Left lung (tissue), 10 donors: ENCODE measurements around the gene ZMAT2. TPM values are rescaled to one million over a fixed set of nuclear protein-coding genes. Genes with fewer than 3 reads are reported as not detected.

Experiments
- ATAC-seq: fragments of 200-7000 bp; cut with Tn5 transposase; one replicate; pipeline ENCODE4 v1.9.1; 2020; ENCODE audit warnings: moderate library complexity
- DNase-seq, 4 donors: peaks; one replicate each; pipeline ENCODE4 v3.0.0-alpha.2; 2013 to 2020
- H3K27ac ChIP-seq, 2 donors: fragments of 200-600 bp; sonication (generic) in 1 of 2; one replicate each; pipeline versions ENCODE4 v1.5.0 to v1.8.0; 2020 to 2021
- H3K27me3 ChIP-seq, 2 donors: fragments of 200-600 bp; sonication (generic) in 1 of 2; one replicate each; pipeline versions ENCODE4 v1.5.0 to v1.8.0; 2020 to 2021
- H3K36me3 ChIP-seq, 2 donors: fragments of 200-600 bp; sonication (generic) in 1 of 2; one replicate each; pipeline versions ENCODE4 v1.5.0 to v1.8.0; 2020 to 2021
- H3K4me1 ChIP-seq, 2 donors: fragments of 200-600 bp; one replicate each; pipeline ENCODE4 v1.8.0; 2021
- H3K4me3 ChIP-seq, 2 donors: fragments of 200-600 bp; sonication (generic) in 1 of 2; one replicate each; pipeline versions ENCODE4 v1.5.0 to v1.8.0; 2020 to 2021; ENCODE audit warnings: mild to moderate bottlenecking in 1 of 2
- H3K9me3 ChIP-seq, 2 donors: fragments of 200-600 bp; sonication (generic) in 1 of 2; one replicate each; pipeline versions ENCODE4 v1.5.0 to v1.8.0; 2020 to 2021
- CTCF ChIP-seq, 2 donors: fragments of 200-600 bp; sonication (generic) in 1 of 2; IDR thresholded peaks; one replicate each; pipeline versions ENCODE4 v1.5.0 to v1.8.0; 2021; ENCODE audit warnings: antibody characterized with exemption in 2 of 2
- intact Hi-C, 2 donors: fragments of 100-400 bp; cut with DNase I; formaldehyde crosslinking; loops; one replicate each; pipeline versions ENCODE4 v1.11.2 to v1.14.2; 2022
- polyA plus RNA-seq, 6 donors: library from polyadenylated mRNA; unstranded; fragments of 120-200 nt; gene quantifications; one replicate each; pipeline ENCODE4 v1.2.1, GENCODE V29; 2013; ENCODE audit not compliant: insufficient read length in 6 of 6
- total RNA-seq, 2 donors: library from RNA; stranded (reverse); fragmentation: NEBNext Ultra II Directional; extraction: Animal tissue kit (Norgen Biotek cat#: 25700); gene quantifications; one replicate each; pipeline ENCODE4 v1.2.1, GENCODE V29; 2021
- donor health status: DM: no; HTN: yes; CAD: no.
- donor health status: DM: no; HTN: no; CAD: no.

Gene ZMAT2
- total and polyA plus RNA-seq, 8 donors: 40.6 to 133 (median 110) TPM

GRCh38 chr5:140725799-140726471 is 25.7 kb downstream of the ZMAT2 start:
- H3K4me1 ChIP-seq: peaks cover 0 to 4% of the 10 kb centered on the region in 2 donors
- no peak overlapping the region for H3K4me3 ChIP-seq
- H3K27me3 ChIP-seq: peaks cover 0 to 63% of the 10 kb centered on the region in 2 donors
- no peaks in the 10 kb centered on the region for H3K9me3 ChIP-seq
- no peak overlapping the region for H3K27ac ChIP-seq
- H3K36me3 ChIP-seq: no peaks in the 10 kb centered on the region
- intact Hi-C loops: loop anchor here in 1 of 2 donors (10.0 kb wide), 1 partner anchor 361 kb away; the partner anchor contains the start of gene SLC4A9
- TF ChIP-seq CTCF (IDR thresholded peaks at IDR 0.05): no peak
- ATAC-seq (peak; percentile 91), DNase-seq (peak; percentile 13 to 79 (median 40))

- TF ChIP-seq CTCF (IDR thresholded peaks at IDR 0.05): no peak
- H3K4me1 ChIP-seq: no peaks in the 10 kb centered on the region
- intact Hi-C loops: no loop called here
- H3K4me3 ChIP-seq: no peak overlapping the region
- DNase-seq: no peak
- no peak overlapping the region for H3K27ac ChIP-seq
- no peak for ATAC-seq
- no peaks in the 10 kb centered on the region for H3K36me3 ChIP-seq
- peaks cover 3 to 43% of the 10 kb centered on the region in 2 donors for H3K27me3 ChIP-seq
- peaks cover 0 to 3% of the 10 kb centered on the region in 2 donors for H3K9me3 ChIP-seq
Measured at GRCh38 chr5:140733098-140733497, 32.9 kb downstream of the ZMAT2 start.

- intact Hi-C loops: no loop called here
Measured at GRCh38 chr5:140734354-140734753, 34.1 kb downstream of the ZMAT2 start.

GRCh38 chr5:140737486-140737885 is 37.2 kb downstream of the ZMAT2 start:
- peaks cover 0 to 4% of the 10 kb centered on the region in 2 donors for H3K9me3 ChIP-seq
- intact Hi-C loops: no loop called here

More at GRCh38 chr5:140734354-140734753, 34.1 kb downstream of the ZMAT2 start:
- ATAC-seq (no peak), DNase-seq (peak in 1 of 4 donors; percentile 10)
- Histone ChIP-seq H3K4me1 (no peaks in the 10 kb centered on the region), H3K27ac (no peak overlapping the region), H3K36me3 (no peaks in the 10 kb centered on the region), H3K9me3 (peaks cover 0 to 4% of the 10 kb centered on the region in 2 donors), H3K4me3 (no peak overlapping the region), H3K27me3 (peaks cover 3 to 41% of the 10 kb centered on the region in 2 donors)
- TF ChIP-seq CTCF (IDR thresholded peaks at IDR 0.05): peak in 1 of 2 donors; percentile 39

More at GRCh38 chr5:140737486-140737885, 37.2 kb downstream of the ZMAT2 start:
- TF ChIP-seq CTCF (IDR thresholded peaks at IDR 0.05): no peak
- DNase-seq (no peak), ATAC-seq (no peak)
- no peaks in the 10 kb centered on the region for H3K36me3 ChIP-seq
- H3K4me1 ChIP-seq: no peaks in the 10 kb centered on the region
- H3K4me3 ChIP-seq: no peak overlapping the region
- H3K27me3 ChIP-seq: peaks cover 3 to 22% of the 10 kb centered on the region in 2 donors
- H3K27ac ChIP-seq: no peak overlapping the region
